Neural cell (in vitro differentiated cells): ENCODE results near the gene SFT2D2. TPM values are rescaled to one million over a fixed set of nuclear protein-coding genes. Genes with fewer than 3 reads are reported as not detected.

ENCODE experiments used
- H2AFZ ChIP-seq: fragments of 200-600, 300-800 bp; sonication (generic), shearing (Covaris generic); 2 replicates; pipeline ENCODE4 v1.6.0; 2014; ENCODE audit warnings: low read depth, mild to moderate bottlenecking, antibody characterized with exemption, low read length, moderate library complexity
- H3F3A ChIP-seq: fragments of 200-600 bp; shearing (Covaris generic); 2 replicates; pipeline ENCODE4 v1.6.1; 2016; ENCODE audit warnings: mild to moderate bottlenecking, moderate library complexity, mixed read lengths, antibody characterized with exemption, low read length; ENCODE audit not compliant: insufficient read depth, poor library complexity, severe bottlenecking
- H3K27ac ChIP-seq: fragments of 200-600, 300-800 bp; sonication (generic), shearing (Covaris generic); 2 replicates; pipeline ENCODE4 v1.5.1; 2014; ENCODE audit warnings: mild to moderate bottlenecking, low read length, moderate library complexity
- H3K27me3 ChIP-seq: fragments of 300-800, 200-600 bp; sonication (generic), shearing (Covaris generic); 2 replicates; pipeline ENCODE4 v1.6.0; 2014; ENCODE audit warnings: mild to moderate bottlenecking, low read depth, low read length, moderate library complexity; ENCODE audit not compliant: insufficient read depth
- H3K36me3 ChIP-seq: fragments of 300-800, 200-600 bp; sonication (generic), shearing (Covaris generic); 2 replicates; pipeline ENCODE4 v1.5.1; 2014; ENCODE audit warnings: mild to moderate bottlenecking, antibody characterized with exemption, low read length, moderate library complexity; ENCODE audit not compliant: insufficient read depth
- H3K4me2 ChIP-seq: fragments of 300-800, 200-600 bp; sonication (generic), shearing (Covaris generic); 2 replicates; pipeline ENCODE4 v1.6.0; 2014; ENCODE audit warnings: mild to moderate bottlenecking, low read length
- H3K4me3 ChIP-seq: fragments of 300-800, 200-600 bp; sonication (generic), shearing (Covaris generic); 2 replicates; pipeline ENCODE4 v1.5.1; 2014; ENCODE audit warnings: mild to moderate bottlenecking, low read length, moderate library complexity
- H3K79me2 ChIP-seq: fragments of 200-600 bp; shearing (Covaris generic); replicated peaks from 2 replicates; pipeline ENCODE4 v1.6.0; 2014; ENCODE audit warnings: mild to moderate bottlenecking, low read length, moderate library complexity; ENCODE audit not compliant: insufficient read depth
- H3K9ac ChIP-seq: fragments of 300-800, 200-600 bp; sonication (generic), shearing (Covaris generic); 2 replicates; pipeline ENCODE4 v1.6.1; 2016; ENCODE audit warnings: mild to moderate bottlenecking, low read length, mixed read lengths
- H3K9me2 ChIP-seq: fragments of 200-600 bp; shearing (Covaris generic); 2 replicates; pipeline ENCODE4 v1.6.1; 2016; ENCODE audit warnings: mild to moderate bottlenecking, low read length, mixed read lengths; ENCODE audit not compliant: insufficient read depth
- H3K9me3 ChIP-seq: fragments of 200-600, 300-800 bp; sonication (generic), shearing (Covaris generic); 2 replicates; pipeline ENCODE4 v1.6.1; 2016; ENCODE audit warnings: mild to moderate bottlenecking, mixed run types, low read length, moderate library complexity, mixed read lengths
- H4K20me1 ChIP-seq: fragments of 200-600 bp; shearing (Covaris generic); 2 replicates; pipeline ENCODE4 v1.6.1; 2016; ENCODE audit warnings: mild to moderate bottlenecking, mixed run types; ENCODE audit not compliant: insufficient read depth
- EP300 ChIP-seq: fragments of 450-650 bp; conservative IDR thresholded peaks from 2 replicates; pipeline ENCODE4 v1.6.1; 2014; ENCODE audit warnings: antibody characterized with exemption, mild to moderate bottlenecking, moderate library complexity; ENCODE audit not compliant: poor library complexity, severe bottlenecking
- EZH2 ChIP-seq: fragments of 200-600, 300-800 bp; shearing (Covaris generic), sonication (generic); IDR thresholded peaks from 2 replicates; pipeline ENCODE4 v1.6.1; 2014; ENCODE audit warnings: antibody characterized with exemption, low read length, borderline replicate concordance, mild to moderate bottlenecking; ENCODE audit not compliant: insufficient read depth, poor library complexity, severe bottlenecking
- MXI1 ChIP-seq: fragments of 450-650 bp; conservative IDR thresholded peaks from 2 replicates; pipeline ENCODE4 v1.6.1; 2014; ENCODE audit warnings: antibody characterized with exemption, mild to moderate bottlenecking; ENCODE audit not compliant: poor library complexity, severe bottlenecking
- POLR2AphosphoS5 ChIP-seq: IDR thresholded peaks from 2 replicates; pipeline ENCODE4 v1.6.1; 2012
- RAD21 ChIP-seq: fragments of 450-650 bp; conservative IDR thresholded peaks from 2 replicates; pipeline ENCODE4 v1.6.1; 2014; ENCODE audit warnings: antibody characterized with exemption, mild to moderate bottlenecking, moderate library complexity
- SMC3 ChIP-seq: fragments of 450-650 bp; conservative IDR thresholded peaks from 2 replicates; pipeline ENCODE4 v1.6.1; 2014; ENCODE audit warnings: antibody characterized with exemption, mild to moderate bottlenecking, moderate library complexity; ENCODE audit not compliant: poor library complexity
- TAF1 ChIP-seq: IDR thresholded peaks from 2 replicates; pipeline ENCODE4 v1.6.1; 2012; ENCODE audit warnings: low read depth
- polyA plus RNA-seq: library from polyadenylated mRNA; depleted of rRNA; stranded (reverse); fragments of >200 nt; gene quantifications from 2 replicates; pipeline ENCODE4 v1.2.3, GENCODE V29; 2014
- TF ChIP-seq, protein P1 (sequence below): fragments of 450-650 bp; IDR thresholded peaks from 2 replicates; pipeline ENCODE4 v1.5.1; 2014; ENCODE audit warnings: antibody characterized with exemption, mild to moderate bottlenecking, moderate library complexity; ENCODE audit not compliant: poor library complexity, severe bottlenecking
- TF ChIP-seq, protein P2 (sequence below): IDR thresholded peaks from 2 replicates; pipeline ENCODE4 v1.6.1; 2012; ENCODE audit warnings: borderline replicate concordance

The SFT2D2 gene
- polyA plus RNA-seq, 1 donor from 2014 or later, result 8.3 TPM

DNA sequence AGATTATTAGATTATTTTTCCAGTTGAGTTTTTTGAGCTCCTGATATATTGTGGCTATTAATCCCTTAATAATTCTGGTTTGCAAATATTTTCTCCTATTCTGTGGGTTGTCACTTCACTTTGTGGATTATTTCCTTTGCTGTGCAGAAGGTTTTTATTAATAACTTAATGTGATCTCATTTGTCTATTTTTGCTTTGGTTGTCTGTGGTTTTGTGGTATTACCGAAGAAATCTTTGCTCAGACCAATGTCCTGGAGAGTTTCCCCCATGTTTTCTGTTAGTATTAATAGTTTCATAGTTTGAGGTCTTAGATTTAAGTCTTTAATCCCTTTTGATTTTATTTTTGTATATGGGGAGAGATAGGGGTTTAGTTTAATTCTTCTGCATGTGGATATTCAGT is 47.8 kb downstream of the SFT2D2 start (continued):
- TF ChIP-seq, protein P1, sequence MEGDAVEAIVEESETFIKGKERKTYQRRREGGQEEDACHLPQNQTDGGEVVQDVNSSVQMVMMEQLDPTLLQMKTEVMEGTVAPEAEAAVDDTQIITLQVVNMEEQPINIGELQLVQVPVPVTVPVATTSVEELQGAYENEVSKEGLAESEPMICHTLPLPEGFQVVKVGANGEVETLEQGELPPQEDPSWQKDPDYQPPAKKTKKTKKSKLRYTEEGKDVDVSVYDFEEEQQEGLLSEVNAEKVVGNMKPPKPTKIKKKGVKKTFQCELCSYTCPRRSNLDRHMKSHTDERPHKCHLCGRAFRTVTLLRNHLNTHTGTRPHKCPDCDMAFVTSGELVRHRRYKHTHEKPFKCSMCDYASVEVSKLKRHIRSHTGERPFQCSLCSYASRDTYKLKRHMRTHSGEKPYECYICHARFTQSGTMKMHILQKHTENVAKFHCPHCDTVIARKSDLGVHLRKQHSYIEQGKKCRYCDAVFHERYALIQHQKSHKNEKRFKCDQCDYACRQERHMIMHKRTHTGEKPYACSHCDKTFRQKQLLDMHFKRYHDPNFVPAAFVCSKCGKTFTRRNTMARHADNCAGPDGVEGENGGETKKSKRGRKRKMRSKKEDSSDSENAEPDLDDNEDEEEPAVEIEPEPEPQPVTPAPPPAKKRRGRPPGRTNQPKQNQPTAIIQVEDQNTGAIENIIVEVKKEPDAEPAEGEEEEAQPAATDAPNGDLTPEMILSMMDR, result no peak

DNA sequence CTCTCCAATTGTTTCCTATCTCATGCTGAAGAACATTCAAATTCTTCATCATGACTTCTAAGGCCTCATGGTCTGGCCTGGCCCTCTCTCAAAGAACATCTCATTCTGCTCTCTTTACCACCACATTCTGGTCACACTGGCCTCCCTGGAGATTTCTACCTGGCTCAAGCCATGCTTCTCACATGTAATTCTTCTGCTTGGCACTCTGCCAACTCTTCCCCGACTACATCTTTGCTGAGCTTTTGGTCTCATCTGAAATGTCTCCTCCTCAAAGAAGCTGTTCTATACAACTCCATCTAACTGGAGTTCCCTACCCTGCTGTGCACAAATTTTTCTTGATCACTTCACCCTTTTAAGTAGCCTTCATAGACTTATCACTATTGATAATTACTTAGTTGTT is 53.4 kb downstream of the SFT2D2 start:
- Histone ChIP-seq H3K79me2 (no peaks in the 10 kb centered on the region), H3K9me3 (no peaks in the 10 kb centered on the region), H2AFZ (no peak overlapping the region), H3K9ac (no peak overlapping the region), H3F3A (no peaks in the 10 kb centered on the region), H4K20me1 (no peaks in the 10 kb centered on the region), H3K4me2 (no peak overlapping the region), H3K27me3 (no peaks in the 10 kb centered on the region), H3K4me3 (no peak overlapping the region), H3K27ac (no peak overlapping the region), H3K9me2 (no peaks in the 10 kb centered on the region), H3K36me3 (no peaks in the 10 kb centered on the region)
- TF ChIP-seq SMC3 (no peak), MXI1 (no peak), POLR2AphosphoS5 (no peak), EP300 (no peak), EZH2 (no peak), RAD21 (no peak), TAF1 (no peak)
- TF ChIP-seq, protein P1, result no peak
- TF ChIP-seq, protein P2, sequence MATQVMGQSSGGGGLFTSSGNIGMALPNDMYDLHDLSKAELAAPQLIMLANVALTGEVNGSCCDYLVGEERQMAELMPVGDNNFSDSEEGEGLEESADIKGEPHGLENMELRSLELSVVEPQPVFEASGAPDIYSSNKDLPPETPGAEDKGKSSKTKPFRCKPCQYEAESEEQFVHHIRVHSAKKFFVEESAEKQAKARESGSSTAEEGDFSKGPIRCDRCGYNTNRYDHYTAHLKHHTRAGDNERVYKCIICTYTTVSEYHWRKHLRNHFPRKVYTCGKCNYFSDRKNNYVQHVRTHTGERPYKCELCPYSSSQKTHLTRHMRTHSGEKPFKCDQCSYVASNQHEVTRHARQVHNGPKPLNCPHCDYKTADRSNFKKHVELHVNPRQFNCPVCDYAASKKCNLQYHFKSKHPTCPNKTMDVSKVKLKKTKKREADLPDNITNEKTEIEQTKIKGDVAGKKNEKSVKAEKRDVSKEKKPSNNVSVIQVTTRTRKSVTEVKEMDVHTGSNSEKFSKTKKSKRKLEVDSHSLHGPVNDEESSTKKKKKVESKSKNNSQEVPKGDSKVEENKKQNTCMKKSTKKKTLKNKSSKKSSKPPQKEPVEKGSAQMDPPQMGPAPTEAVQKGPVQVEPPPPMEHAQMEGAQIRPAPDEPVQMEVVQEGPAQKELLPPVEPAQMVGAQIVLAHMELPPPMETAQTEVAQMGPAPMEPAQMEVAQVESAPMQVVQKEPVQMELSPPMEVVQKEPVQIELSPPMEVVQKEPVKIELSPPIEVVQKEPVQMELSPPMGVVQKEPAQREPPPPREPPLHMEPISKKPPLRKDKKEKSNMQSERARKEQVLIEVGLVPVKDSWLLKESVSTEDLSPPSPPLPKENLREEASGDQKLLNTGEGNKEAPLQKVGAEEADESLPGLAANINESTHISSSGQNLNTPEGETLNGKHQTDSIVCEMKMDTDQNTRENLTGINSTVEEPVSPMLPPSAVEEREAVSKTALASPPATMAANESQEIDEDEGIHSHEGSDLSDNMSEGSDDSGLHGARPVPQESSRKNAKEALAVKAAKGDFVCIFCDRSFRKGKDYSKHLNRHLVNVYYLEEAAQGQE, result no peak

DNA sequence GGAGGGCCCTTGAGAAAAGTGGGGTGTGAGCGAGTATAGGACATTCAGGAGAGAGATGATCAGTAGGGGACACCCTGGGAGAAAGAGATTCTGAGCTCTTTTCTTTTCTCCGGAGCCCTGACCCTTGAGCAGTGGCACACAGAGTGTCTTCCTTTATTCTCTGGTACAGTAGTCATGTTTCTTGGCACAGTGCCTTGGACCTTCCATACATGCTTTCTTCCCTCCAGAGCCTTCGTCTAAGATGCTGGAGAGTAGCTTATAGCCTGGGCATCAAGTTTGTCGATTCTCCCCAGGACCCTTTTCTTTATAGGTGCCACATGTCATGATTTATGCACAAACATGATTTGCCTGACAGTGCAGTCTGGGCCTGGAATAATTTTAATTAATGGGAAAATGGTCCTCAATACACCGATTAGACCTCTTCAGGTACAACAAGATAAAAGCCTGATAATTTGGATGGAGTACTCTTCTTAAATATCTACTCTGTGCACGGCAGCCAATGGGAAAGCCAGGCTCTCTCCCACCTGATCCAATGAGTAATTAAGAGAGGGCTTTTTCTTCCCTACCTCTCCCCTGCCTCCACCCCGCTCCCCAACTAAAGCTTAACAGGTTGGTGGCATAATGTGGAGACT is 54.6 kb downstream of the SFT2D2 start, which contains the start of gene TBX19:
Gene TBX19 (plus strand): TSS at position 582 of the 632 bp plus-strand sequence. CDS start 214 bp downstream, outside the sequence.
- Histone ChIP-seq H2AFZ (no peak within 1 kb of the TSS), H3K9me2 (no peaks in the 10 kb centered on the region), H3K9me3 (no peaks in the 10 kb centered on the region), H3K4me2 (no peak within 1 kb of the TSS), H3K27me3 (no peaks in the 10 kb centered on the region), H3F3A (no peaks in the 10 kb centered on the region), H3K27ac (no peak within 1 kb of the TSS), H3K79me2 (no peaks in the 10 kb centered on the region), H3K9ac (no peak within 1 kb of the TSS), H3K4me3 (no peak within 1 kb of the TSS), H4K20me1 (no peaks in the 10 kb centered on the region), H3K36me3 (no peaks in the 10 kb centered on the region)
- no peak for TF ChIP-seq POLR2AphosphoS5
- TF ChIP-seq, protein P2, result no peak
- TF ChIP-seq SMC3, result no peak
- TF ChIP-seq, protein P1, result no peak
- TF ChIP-seq MXI1, result no peak
- no peak for TF ChIP-seq EP300
- no peak for TF ChIP-seq EZH2
- no peak for TF ChIP-seq RAD21
- no peak for TF ChIP-seq TAF1
